ENCODE results near the gene SUGCT. TPM values are rescaled to one million over a fixed set of nuclear protein-coding genes. Genes with fewer than 3 reads are reported as not detected.

The SUGCT gene
- total and polyA plus RNA-seq, 12 donors, result 8.4 to 96.4 (median 25.5) TPM

- H3K9me3 ChIP-seq (replicated peaks in 1 of 3), result no peaks in the 10 kb centered on the region
- TF ChIP-seq POLR2A (IDR thresholded peaks at IDR 0.05), result no peak
- no peak for TF ChIP-seq CTCF (IDR thresholded peaks at IDR 0.05)
- H3K27ac ChIP-seq, result no peak overlapping the region
- no peaks in the 10 kb centered on the region for H3K36me3 ChIP-seq (replicated peaks in 1 of 2)
- H3K4me3 ChIP-seq, result no peak overlapping the region
- no peaks in the 10 kb centered on the region for H3K27me3 ChIP-seq
- no peak for DNase-seq
- intact Hi-C loops (cut with DNase I), result no loop called here
- H3K4me1 ChIP-seq (replicated peaks in 1 of 2), result no peaks in the 10 kb centered on the region
- 85 to 94% (median 93%) methylated on average over 3 of the region's 3 CpGs for WGBS, 4 donors
These were observed 539.5 kb downstream of the SUGCT start for GRCh38 chr7:40674316-40674715.

- Histone ChIP-seq H3K4me1 (replicated peaks in 1 of 2) (no peaks in the 10 kb centered on the region), H3K27ac (no peak overlapping the region), H3K36me3 (replicated peaks in 1 of 2) (no peaks in the 10 kb centered on the region), H3K9me3 (replicated peaks in 1 of 3) (no peaks in the 10 kb centered on the region), H3K4me3 (no peak overlapping the region), H3K27me3 (no peaks in the 10 kb centered on the region)
- no peak for DNase-seq
- TF ChIP-seq CTCF (IDR thresholded peaks at IDR 0.05) (no peak), POLR2A (IDR thresholded peaks at IDR 0.05) (no peak)
- WGBS, 4 donors, result 93 to 97% (median 95%) methylated on average over 3 of the region's 3 CpGs
- intact Hi-C loops (cut with DNase I), result no loop called here
These were observed 540.9 kb downstream of the SUGCT start for GRCh38 chr7:40675741-40676140.

GRCh38 chr7:40676221-40676620 is 541.4 kb downstream of the SUGCT start:
- 91 to 98% (median 92%) methylated on average over 6 of the region's 6 CpGs for WGBS, 4 donors

GRCh38 chr7:40680657-40681056 is 545.9 kb downstream of the SUGCT start:
- Histone ChIP-seq H3K27me3 (no peaks in the 10 kb centered on the region), H3K27ac (no peak overlapping the region), H3K4me3 (no peak overlapping the region), H3K36me3 (replicated peaks in 1 of 2) (no peaks in the 10 kb centered on the region), H3K4me1 (replicated peaks in 1 of 2) (no peaks in the 10 kb centered on the region), H3K9me3 (replicated peaks in 1 of 3) (no peaks in the 10 kb centered on the region)
- intact Hi-C loops (cut with DNase I), result no loop called here
- 85 to 100% (median 95%) methylated on average over 1 of the region's 1 CpG for WGBS, 4 donors
- TF ChIP-seq CTCF (IDR thresholded peaks at IDR 0.05) (peak in 5 of 6 experiments; percentile 14 to 40 (median 34)), POLR2A (IDR thresholded peaks at IDR 0.05) (no peak)
- DNase-seq, result peak in 1 of 7 donors; percentile 12

More at GRCh38 chr7:40676221-40676620, 541.4 kb downstream of the SUGCT start:
- Histone ChIP-seq H3K36me3 (replicated peaks in 1 of 2) (no peaks in the 10 kb centered on the region), H3K9me3 (replicated peaks in 1 of 3) (no peaks in the 10 kb centered on the region), H3K27ac (no peak overlapping the region), H3K4me3 (no peak overlapping the region), H3K4me1 (replicated peaks in 1 of 2) (no peaks in the 10 kb centered on the region), H3K27me3 (no peaks in the 10 kb centered on the region)
- intact Hi-C loops (cut with DNase I), result no loop called here
- no peak for DNase-seq
- TF ChIP-seq CTCF (IDR thresholded peaks at IDR 0.05), result no peak
